ENCODE measurements around the gene IL1RAP.

DNA sequence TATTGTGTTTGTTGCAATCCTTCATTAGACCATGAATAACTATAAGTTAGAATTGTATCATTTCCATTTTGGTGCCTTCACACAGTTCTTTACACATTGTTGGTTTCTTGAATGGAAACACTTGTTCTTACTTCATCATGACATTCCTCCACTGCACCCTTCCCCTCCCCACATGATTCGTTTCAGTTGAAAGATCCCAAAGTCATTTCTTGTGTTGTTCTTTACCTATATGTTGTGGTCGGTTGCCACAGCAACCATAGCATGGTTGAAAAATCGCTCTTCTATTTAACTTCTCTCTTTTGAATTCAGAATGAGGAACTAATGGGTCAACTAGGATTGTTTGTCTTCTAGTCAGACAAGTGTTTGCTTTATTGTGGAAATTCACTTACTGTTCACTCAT lies 103.3 kb downstream of the IL1RAP start:
- TF ChIP-seq, protein P1, sequence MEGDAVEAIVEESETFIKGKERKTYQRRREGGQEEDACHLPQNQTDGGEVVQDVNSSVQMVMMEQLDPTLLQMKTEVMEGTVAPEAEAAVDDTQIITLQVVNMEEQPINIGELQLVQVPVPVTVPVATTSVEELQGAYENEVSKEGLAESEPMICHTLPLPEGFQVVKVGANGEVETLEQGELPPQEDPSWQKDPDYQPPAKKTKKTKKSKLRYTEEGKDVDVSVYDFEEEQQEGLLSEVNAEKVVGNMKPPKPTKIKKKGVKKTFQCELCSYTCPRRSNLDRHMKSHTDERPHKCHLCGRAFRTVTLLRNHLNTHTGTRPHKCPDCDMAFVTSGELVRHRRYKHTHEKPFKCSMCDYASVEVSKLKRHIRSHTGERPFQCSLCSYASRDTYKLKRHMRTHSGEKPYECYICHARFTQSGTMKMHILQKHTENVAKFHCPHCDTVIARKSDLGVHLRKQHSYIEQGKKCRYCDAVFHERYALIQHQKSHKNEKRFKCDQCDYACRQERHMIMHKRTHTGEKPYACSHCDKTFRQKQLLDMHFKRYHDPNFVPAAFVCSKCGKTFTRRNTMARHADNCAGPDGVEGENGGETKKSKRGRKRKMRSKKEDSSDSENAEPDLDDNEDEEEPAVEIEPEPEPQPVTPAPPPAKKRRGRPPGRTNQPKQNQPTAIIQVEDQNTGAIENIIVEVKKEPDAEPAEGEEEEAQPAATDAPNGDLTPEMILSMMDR (conservative IDR thresholded peaks at IDR 0.05; ENCODE audit: low read length) = no peak
- no peak for TF ChIP-seq EZH2phosphoT487 (IDR thresholded peaks at IDR 0.05; ENCODE audit: borderline replicate concordance)
